K562 (cell line): ENCODE data around the gene TMTC2. TPM values are rescaled to one million over a fixed set of nuclear protein-coding genes. Genes with fewer than 3 reads are reported as not detected.

Experiments used
- ATAC-seq: fragments of 200-7000 bp; cut with Tn5 transposase; 3 replicates; pipeline ENCODE4 v1.9.1; 2020; ENCODE audit warnings: moderate library complexity
- BruUV-seq: library from RNA; stranded (reverse); fragments of 400-500 nt; replicated peaks from 2 replicates; lab custom pipeline; 2021; lab: Mats Ljungman, UMichigan
- CTCF ChIA-PET: fragments of 300-600 bp; formaldehyde crosslinking; extraction: SDS; loops from one replicate; lab custom pipeline; 2021; ENCODE audit warnings: low intra/inter-chr PET ratio; lab: Yijun Ruan, JAX
- POLR2A ChIA-PET: fragments of 300-600, 350-650 bp; sonication (Branson Sonifier 250); formaldehyde crosslinking; extraction: SDS; loops from one replicate; lab custom pipeline; 2021; ENCODE audit warnings: antibody characterized with exemption, inconsistent platforms; lab: Yijun Ruan, JAX
- DNase-seq, 4 experiments: peaks; one replicate each; pipeline versions ENCODE4 v3.0.0 to v3.0.0-alpha.2; 2011 to 2018; ENCODE audit warnings: low spot score in 3 of 4, mixed read lengths in 3 of 4; ENCODE audit errors: extremely low read depth in 1 of 4
- FAIRE-seq: peaks from 2 replicates; lab custom pipeline; 2011; peaks lifted over from hg19 to GRCh38; lab: Jason Lieb, UNC
- H2AFZ ChIP-seq: 2 replicates; pipeline ENCODE4 v1.6.0; 2011; ENCODE audit warnings: low read depth, low read length, control low read depth, inconsistent platforms
- H3K27ac ChIP-seq: fragments of 200-600 bp; 3 replicates; pipeline ENCODE4 v1.8.0; 2011; ENCODE audit warnings: low read depth, mild to moderate bottlenecking, control low read depth, inconsistent platforms, low read length, moderate library complexity, mixed read lengths; ENCODE audit errors: extremely low read depth
- H3K27me3 ChIP-seq, 2 experiments: fragments of 300-600 bp in 1 of 2; 2 replicates in 1 of 2; 3 replicates in 1 of 2; pipeline versions ENCODE4 v1.6.0 to v1.8.0; 2011; ENCODE audit warnings: inconsistent platforms in 2 of 2, low read length in 2 of 2, mild to moderate bottlenecking in 1 of 2, mixed read lengths in 1 of 2, moderate library complexity in 1 of 2; ENCODE audit not compliant: control insufficient read depth in 2 of 2, insufficient read depth in 2 of 2
- H3K36me3 ChIP-seq: fragments of 300-600 bp; 3 replicates; pipeline ENCODE4 v1.8.0; 2011; ENCODE audit warnings: mild to moderate bottlenecking, low read length, inconsistent platforms; ENCODE audit not compliant: control insufficient read depth, insufficient read depth
- H3K4me1 ChIP-seq, 2 experiments: fragments of 200-600 bp in 1 of 2; replicated peaks in 1 of 2; 2 replicates in 1 of 2; 3 replicates in 1 of 2; pipeline versions ENCODE4 v1.5.1 to v1.8.0; 2011; ENCODE audit warnings: inconsistent platforms in 2 of 2, low read length in 2 of 2, mild to moderate bottlenecking in 1 of 2, mixed read lengths in 1 of 2, moderate library complexity in 1 of 2; ENCODE audit not compliant: control insufficient read depth in 2 of 2, insufficient read depth in 2 of 2
- H3K4me2 ChIP-seq: 2 replicates; pipeline ENCODE4 v1.6.1; 2011; ENCODE audit warnings: low read length, control low read depth, inconsistent platforms, mixed read lengths; ENCODE audit not compliant: insufficient read depth
- H3K4me3 ChIP-seq: fragments of 200-600 bp; sonication (generic), shearing (Covaris generic); 2 replicates; pipeline ENCODE4 v1.5.1; 2016; ENCODE audit warnings: control low read depth, inconsistent platforms
- H3K79me2 ChIP-seq: fragments of 200-600 bp; 3 replicates; pipeline ENCODE4 v1.8.0; 2011; ENCODE audit warnings: low read length, inconsistent platforms; ENCODE audit not compliant: control insufficient read depth, insufficient read depth
- H3K9ac ChIP-seq, 2 experiments: 2 replicates each; pipeline versions ENCODE4 v1.6.0 to v1.6.1; 2011; ENCODE audit warnings: low read depth in 2 of 2, low read length in 2 of 2, control low read depth in 1 of 2, inconsistent platforms in 1 of 2, mild to moderate bottlenecking in 1 of 2, mixed read lengths in 1 of 2; ENCODE audit not compliant: insufficient read depth in 1 of 2
- H3K9me1 ChIP-seq: one replicate; pipeline ENCODE4 v1.6.0; 2011; ENCODE audit warnings: inconsistent platforms, mild to moderate bottlenecking, low read length, moderate library complexity; ENCODE audit not compliant: control insufficient read depth, insufficient read depth
- H3K9me3 ChIP-seq: replicated peaks from 2 replicates; pipeline ENCODE4 v1.5.1; 2011; ENCODE audit warnings: low read depth, low read length, inconsistent platforms; ENCODE audit not compliant: control insufficient read depth, insufficient read depth
- H4K20me1 ChIP-seq: replicated peaks from 2 replicates; pipeline ENCODE4 v1.6.1; 2011; ENCODE audit warnings: low read length, inconsistent platforms, mixed read lengths; ENCODE audit not compliant: control insufficient read depth, insufficient read depth
- EP300 ChIP-seq: IDR thresholded peaks from 2 replicates; pipeline ENCODE4 v1.6.1; 2012; ENCODE audit warnings: low read length, improper control_type of control experiment
- KAT8 ChIP-seq: fragments of 450-650 bp; IDR thresholded peaks from 2 replicates; pipeline ENCODE4 v1.6.1; 2016; ENCODE audit warnings: low read depth, mild to moderate bottlenecking
- MAFG ChIP-seq: fragments of 450-650 bp; conservative IDR thresholded peaks from 2 replicates; pipeline ENCODE4 v1.6.1; 2016; ENCODE audit warnings: missing genetic modification characterization, missing compliant biosample characterization
- PATZ1 ChIP-seq: fragments of 250-450 bp; sonication (Bioruptor Pico); IDR thresholded peaks from 2 replicates; pipeline ENCODE4 v1.5.0; 2020; ENCODE audit warnings: mild to moderate bottlenecking, borderline replicate concordance
- RB1 ChIP-seq: fragments of 450-650 bp; IDR thresholded peaks from 2 replicates; pipeline ENCODE4 v1.6.1; 2017; ENCODE audit warnings: low read depth, mild to moderate bottlenecking
- SIN3A ChIP-seq, 2 experiments: fragments of 150-350 bp in 1 of 2; IDR thresholded peaks; 2 replicates each; pipeline ENCODE4 v1.6.1; 2011 to 2016; ENCODE audit warnings: borderline replicate concordance in 2 of 2, low read depth in 2 of 2, low read length in 2 of 2, mild to moderate bottlenecking in 2 of 2, moderate library complexity in 2 of 2; ENCODE audit not compliant: control insufficient read depth in 1 of 2
- ZNF197 ChIP-seq: fragments of 200-800 bp; sonication (Bioruptor generic); IDR thresholded peaks from 2 replicates; pipeline ENCODE4 v1.6.1; 2016; ENCODE audit warnings: low read depth, missing genetic modification characterization, missing compliant biosample characterization
- ZNF224 ChIP-seq: sonication (generic); formaldehyde crosslinking; IDR thresholded peaks from 2 replicates; pipeline ENCODE4 v1.8.0; 2022; ENCODE audit warnings: mild to moderate bottlenecking, missing genetic modification reagents
- ZNF589 ChIP-seq: fragments of 200-800 bp; sonication (Bioruptor generic); IDR thresholded peaks from 2 replicates; pipeline ENCODE4 v1.6.1; 2016; ENCODE audit warnings: low read depth, missing genetic modification characterization, missing compliant biosample characterization
- ZNF699 ChIP-seq: fragments of 250-450 bp; sonication (Bioruptor Pico); IDR thresholded peaks from 2 replicates; pipeline ENCODE4 v1.8.0; 2021; ENCODE audit warnings: mild to moderate bottlenecking, moderate library complexity; ENCODE audit not compliant: insufficient replicate concordance
- WGBS: fragments of 100-300 bp; shearing (Covaris generic); methylation state at CpG from one replicate; pipeline ENCODE4 v1.1.6; 2016; ENCODE audit warnings: low coverage, mixed read lengths; ENCODE audit not compliant: insufficient coverage; ENCODE audit errors: missing lambda C conversion rate; 5-methylcytosine and 5-hydroxymethylcytosine counted together
- in situ Hi-C: fragments of 300-500 bp; cut with MboI; formaldehyde crosslinking; loops from 4 replicates; pipeline ENCODE4 v1.15.0; 2018; ENCODE audit warnings: inconsistent platforms, mixed read lengths
- intact Hi-C: fragments of 100-400 bp; cut with micrococcal nuclease; formaldehyde crosslinking; loops from 2 replicates; pipeline ENCODE4 v1.14.2; 2022
- polyA plus RNA-seq, 8 experiments: library from polyadenylated mRNA; depleted of rRNA in 4 of 8; stranded (reverse) in 5 of 8; unstranded in 3 of 8; fragments of >200 nt; fragmentation: Nextera tagmentation in 2 of 8; fragmentation: Illumina TruSeq in 1 of 8; extraction: Ambion mirVana in 2 of 8; extraction: Trizol in 1 of 8; gene quantifications; 2 replicates each; pipeline versions ENCODE4 v1.2.1 to v1.2.3, GENCODE V29; 2011 to 2014; ENCODE audit warnings: inconsistent platforms in 1 of 8, missing spikeins in 1 of 8
- total RNA-seq, 7 experiments: library from RNA; depleted of rRNA in 6 of 7; stranded (reverse); fragments of >200 nt in 6 of 7; fragmentation: Illumina TruSeq in 2 of 7; extraction: Trizol in 2 of 7; gene quantifications; 2 replicates each; pipeline versions ENCODE4 v1.2.1 to v1.2.3, GENCODE V29; 2011 to 2021; ENCODE audit warnings: low replicate concordance in 1 of 7
- TF ChIP-seq, protein P1 (sequence below): fragments of 450-650 bp; IDR thresholded peaks from 2 replicates; pipeline ENCODE4 v1.6.1; 2017; ENCODE audit warnings: antibody characterized with exemption

The TMTC2 gene
- total and polyA plus RNA-seq, 9 of the 15 experiments (the other 6 are each of a cell fraction or from before 2014, with no cell fraction given) = 0.29 to 1.1 (median 0.55) TPM

DNA sequence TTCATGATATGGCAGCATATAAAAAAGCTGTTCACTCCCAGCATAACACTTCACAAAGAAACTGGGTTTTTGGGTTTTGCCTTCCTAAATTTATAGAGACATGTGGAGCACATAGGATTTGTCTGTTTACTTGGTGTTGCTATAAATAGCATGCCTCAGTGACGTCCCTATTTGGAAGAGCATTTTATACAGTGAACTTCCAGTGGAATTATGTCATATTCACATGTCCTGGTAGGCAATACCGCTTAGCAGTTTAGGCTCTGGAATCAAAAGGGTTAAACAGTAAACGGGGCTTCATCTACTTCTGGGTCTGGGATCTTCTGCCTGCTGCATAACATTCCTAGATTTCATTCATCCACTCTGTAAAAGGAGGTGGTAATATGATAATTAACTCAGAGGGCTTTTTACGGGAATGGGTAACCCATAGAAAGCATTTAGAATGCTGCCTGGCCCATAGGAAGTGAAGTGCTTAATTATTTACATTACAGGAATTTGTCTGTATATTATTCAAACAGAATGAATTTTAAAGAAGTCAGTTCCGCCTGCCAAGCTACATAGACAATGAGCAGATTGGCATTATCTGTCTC lies 396.1 kb downstream of the TMTC2 start:
- in situ Hi-C loops = no loop called here
- no peak for FAIRE-seq
- Histone ChIP-seq H3K4me3 (no peak overlapping the region), H3K4me1 (no peaks in the 10 kb centered on the region), H3K9me1 (no peaks in the 10 kb centered on the region), H3K9me3 (no peaks in the 10 kb centered on the region), H4K20me1 (no peaks in the 10 kb centered on the region), H3K79me2 (no peaks in the 10 kb centered on the region), H2AFZ (0 out of 2 replicates have a peak overlapping the region, but pooled peaks have one; percentile 22), H3K27me3 (no peaks in the 10 kb centered on the region), H3K9ac (no peak overlapping the region), H3K27ac (no peak overlapping the region), H3K4me2 (no peak overlapping the region), H3K36me3 (no peaks in the 10 kb centered on the region)
- POLR2A ChIA-PET = no interaction called here
- intact Hi-C loops = no loop called here
- no TSS peak for BruUV-seq
- ATAC-seq = no peak
- no peak for TF ChIP-seq ZNF197 (CRISPR knock-in tag)
- TF ChIP-seq EP300 = no peak
- no peak for TF ChIP-seq MAFG (tag)
- TF ChIP-seq KAT8 = no peak
- no peak for TF ChIP-seq RB1
- no peak for TF ChIP-seq ZNF699
- TF ChIP-seq, protein P1, sequence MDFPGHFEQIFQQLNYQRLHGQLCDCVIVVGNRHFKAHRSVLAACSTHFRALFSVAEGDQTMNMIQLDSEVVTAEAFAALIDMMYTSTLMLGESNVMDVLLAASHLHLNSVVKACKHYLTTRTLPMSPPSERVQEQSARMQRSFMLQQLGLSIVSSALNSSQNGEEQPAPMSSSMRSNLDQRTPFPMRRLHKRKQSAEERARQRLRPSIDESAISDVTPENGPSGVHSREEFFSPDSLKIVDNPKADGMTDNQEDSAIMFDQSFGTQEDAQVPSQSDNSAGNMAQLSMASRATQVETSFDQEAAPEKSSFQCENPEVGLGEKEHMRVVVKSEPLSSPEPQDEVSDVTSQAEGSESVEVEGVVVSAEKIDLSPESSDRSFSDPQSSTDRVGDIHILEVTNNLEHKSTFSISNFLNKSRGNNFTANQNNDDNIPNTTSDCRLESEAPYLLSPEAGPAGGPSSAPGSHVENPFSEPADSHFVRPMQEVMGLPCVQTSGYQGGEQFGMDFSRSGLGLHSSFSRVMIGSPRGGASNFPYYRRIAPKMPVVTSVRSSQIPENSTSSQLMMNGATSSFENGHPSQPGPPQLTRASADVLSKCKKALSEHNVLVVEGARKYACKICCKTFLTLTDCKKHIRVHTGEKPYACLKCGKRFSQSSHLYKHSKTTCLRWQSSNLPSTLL = no peak
- no peak for TF ChIP-seq ZNF589 (CRISPR knock-in tag)
- TF ChIP-seq ZNF224 = no peak
- TF ChIP-seq SIN3A (IDR thresholded peaks at IDR 0.05; ENCODE audit: borderline replicate concordance in 2 of 2, control insufficient read depth in 1 of 2, low read depth in 2 of 2, low read length in 2 of 2) = no peak
- TF ChIP-seq PATZ1 (CRISPR knock-in tag) = no peak
- CTCF ChIA-PET = no interaction called here
- WGBS = 38% methylated on average over 5 of the region's 5 CpGs
- no peak for DNase-seq
